ENCODE results near the gene NUFIP1.

DNA sequence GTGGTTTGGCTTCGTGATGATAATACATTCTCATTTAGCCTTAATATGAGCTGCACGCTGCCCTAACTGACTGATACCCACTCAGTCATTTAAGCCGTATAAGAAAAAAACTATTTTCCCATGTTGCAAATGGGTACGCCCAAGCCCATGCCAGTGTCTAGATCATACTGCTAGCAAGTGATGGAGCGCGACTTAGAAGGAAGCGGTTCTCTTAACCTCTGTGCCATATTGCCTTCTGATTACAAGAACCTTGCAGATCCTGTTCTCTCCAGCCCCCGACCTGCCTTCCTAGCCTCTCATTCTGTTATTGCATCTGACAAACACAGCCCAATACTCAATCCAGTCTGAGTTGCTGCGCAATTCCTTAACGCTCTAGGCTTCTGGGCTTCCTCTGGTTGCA lies 670 bp upstream of the NUFIP1 start:
- TF ChIP-seq CTCF (IDR thresholded peaks at IDR 0.05) (no peak), POLR2A (IDR thresholded peaks at IDR 0.05) (no peak)
